Activated CD4-positive, CD25-positive, alpha-beta regulatory T cell treated with anti-CD3 and anti-CD28 coated beads, Interleukin-2, amount 50 U/mL, for 24 hours (primary cell): Measurements from ENCODE around the gene CEP164.
A peak's percentile ranks its signal among the peaks of the same experiment; 100 is the strongest.

Experiments
- ATAC-seq, 2 donors: fragments of 150-1000 bp; cut with Tn5 transposase; one replicate each; pipeline ENCODE4 v1.10.0; 2021; ENCODE audit warnings: mild to moderate bottlenecking in 1 of 2, moderate library complexity in 1 of 2

Gene CEP164

GRCh38 chr11:117443266-117444186 lies 115.9 kb downstream of the CEP164 start:
- ATAC-seq: peak in 1 of 2 donors; percentile 43

GRCh38 chr11:117444256-117444655 lies 116.6 kb downstream of the CEP164 start:
- ATAC-seq: no peak

- no peak for ATAC-seq
These were observed 117.3 kb downstream of the CEP164 start for GRCh38 chr11:117444711-117445658.

GRCh38 chr11:117449111-117449693 lies 121.5 kb downstream of the CEP164 start:
- ATAC-seq: no peak

- no peak for ATAC-seq
These were observed 126.4 kb downstream of the CEP164 start for GRCh38 chr11:117453886-117454563.

- no peak for ATAC-seq
These were observed 126.9 kb downstream of the CEP164 start for GRCh38 chr11:117454564-117454917.

GRCh38 chr11:117456027-117456720 lies 128.5 kb downstream of the CEP164 start:
- ATAC-seq: peak; percentile 90 to 92

GRCh38 chr11:117456721-117457029 lies 129.0 kb downstream of the CEP164 start:
- ATAC-seq: peak in 1 of 2 donors; percentile 2

GRCh38 chr11:117457031-117457785 lies 129.6 kb downstream of the CEP164 start:
- ATAC-seq: no peak

GRCh38 chr11:117457835-117458234 lies 130.2 kb downstream of the CEP164 start:
- ATAC-seq: peak in 1 of 2 donors; percentile 22

GRCh38 chr11:117458275-117459122 lies 130.8 kb downstream of the CEP164 start:
- ATAC-seq: peak; percentile 52 to 67

GRCh38 chr11:117459123-117459978 lies 131.7 kb downstream of the CEP164 start:
- ATAC-seq: no peak

GRCh38 chr11:117459979-117460300 lies 132.3 kb downstream of the CEP164 start:
- no peak for ATAC-seq

GRCh38 chr11:117461396-117462182 lies 133.9 kb downstream of the CEP164 start:
- no peak for ATAC-seq

GRCh38 chr11:117462183-117462863 lies 134.7 kb downstream of the CEP164 start:
- no peak for ATAC-seq

- no peak for ATAC-seq
These were observed 135.2 kb downstream of the CEP164 start for GRCh38 chr11:117462864-117463247.
